ENCODE data around the gene CARHSP1. TPM values are rescaled to one million over a fixed set of nuclear protein-coding genes. Genes with fewer than 3 reads are reported as not detected.

Gene CARHSP1
- total RNA-seq, 1 donor from 2014 or later, result 115 TPM

DNA sequence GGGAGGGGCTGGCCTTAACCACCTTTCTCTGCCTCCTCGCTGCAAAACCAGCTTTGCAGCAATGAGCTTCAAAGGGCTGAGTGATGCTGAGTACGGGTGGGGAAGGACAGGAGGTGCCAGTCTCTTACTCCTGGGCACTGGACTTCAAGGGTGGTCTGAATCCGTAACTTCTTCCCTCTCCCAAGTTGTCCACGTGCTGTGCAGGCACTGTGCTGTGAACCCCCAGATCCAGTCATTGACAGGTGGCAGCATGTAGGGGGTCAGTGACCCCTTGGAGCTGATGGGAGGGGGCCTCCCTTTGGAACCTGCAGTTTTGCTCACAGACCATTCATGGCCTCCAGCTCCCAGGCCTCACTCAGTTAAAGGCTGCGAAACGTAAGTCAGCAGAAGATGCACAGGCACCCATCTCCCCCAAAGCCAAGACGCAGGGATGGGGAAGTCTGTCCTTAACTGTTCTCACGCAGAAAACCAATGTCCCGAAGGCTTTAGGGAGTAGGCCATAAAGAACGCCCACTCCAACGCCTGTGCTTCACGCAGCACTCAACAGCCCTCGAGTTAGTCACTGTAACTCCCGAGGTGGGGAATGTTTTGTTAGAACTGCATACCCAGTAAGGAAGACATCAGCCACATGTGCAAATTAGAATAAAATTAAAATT is 21.2 kb upstream of the CARHSP1 start:
- no peak overlapping the region for H3K4me3 Mint-ChIP-seq
- H3K79me2 ChIP-seq (ENCODE audit: low read depth), result no peaks in the 10 kb centered on the region
- H3K4me3 ChIP-seq, result no peak overlapping the region
- H3K36me3 ChIP-seq, result no peaks in the 10 kb centered on the region
- DNase-seq (ENCODE audit: low spot score), result no peak
- H4K20me1 ChIP-seq (ENCODE audit: low read depth), result peaks cover 39% of the 10 kb centered on the region
- peaks cover 10% of the 10 kb centered on the region for H3F3A ChIP-seq (ENCODE audit: low read depth)
- no peaks in the 10 kb centered on the region for H3K27me3 ChIP-seq
- TF ChIP-seq, protein P1, sequence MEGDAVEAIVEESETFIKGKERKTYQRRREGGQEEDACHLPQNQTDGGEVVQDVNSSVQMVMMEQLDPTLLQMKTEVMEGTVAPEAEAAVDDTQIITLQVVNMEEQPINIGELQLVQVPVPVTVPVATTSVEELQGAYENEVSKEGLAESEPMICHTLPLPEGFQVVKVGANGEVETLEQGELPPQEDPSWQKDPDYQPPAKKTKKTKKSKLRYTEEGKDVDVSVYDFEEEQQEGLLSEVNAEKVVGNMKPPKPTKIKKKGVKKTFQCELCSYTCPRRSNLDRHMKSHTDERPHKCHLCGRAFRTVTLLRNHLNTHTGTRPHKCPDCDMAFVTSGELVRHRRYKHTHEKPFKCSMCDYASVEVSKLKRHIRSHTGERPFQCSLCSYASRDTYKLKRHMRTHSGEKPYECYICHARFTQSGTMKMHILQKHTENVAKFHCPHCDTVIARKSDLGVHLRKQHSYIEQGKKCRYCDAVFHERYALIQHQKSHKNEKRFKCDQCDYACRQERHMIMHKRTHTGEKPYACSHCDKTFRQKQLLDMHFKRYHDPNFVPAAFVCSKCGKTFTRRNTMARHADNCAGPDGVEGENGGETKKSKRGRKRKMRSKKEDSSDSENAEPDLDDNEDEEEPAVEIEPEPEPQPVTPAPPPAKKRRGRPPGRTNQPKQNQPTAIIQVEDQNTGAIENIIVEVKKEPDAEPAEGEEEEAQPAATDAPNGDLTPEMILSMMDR (IDR thresholded peaks at IDR 0.05), result no peak
- TF ChIP-seq EZH2phosphoT487 (IDR thresholded peaks at IDR 0.05) (no peak), EZH2 (IDR thresholded peaks at IDR 0.05) (no peak)
- H3K4me2 ChIP-seq, result no peak overlapping the region
- H3K4me1 ChIP-seq, result peaks cover 8% of the 10 kb centered on the region
- H3K9ac ChIP-seq, result no peak overlapping the region
- peaks cover 31% of the 10 kb centered on the region for H3K36me3 Mint-ChIP-seq
- H3K9me3 Mint-ChIP-seq, result no peaks in the 10 kb centered on the region
- peaks cover 8% of the 10 kb centered on the region for H3K27me3 Mint-ChIP-seq (ENCODE audit: insufficient read depth, low read depth)
- peaks cover 53% of the 10 kb centered on the region for H3K4me1 Mint-ChIP-seq
- H2AFZ ChIP-seq (replicated peaks), result no peak overlapping the region
- H3K9me3 ChIP-seq (ENCODE audit: low read depth), result no peaks in the 10 kb centered on the region
- no peak overlapping the region for H3K27ac ChIP-seq
- no peak overlapping the region for H3K27ac Mint-ChIP-seq

DNA sequence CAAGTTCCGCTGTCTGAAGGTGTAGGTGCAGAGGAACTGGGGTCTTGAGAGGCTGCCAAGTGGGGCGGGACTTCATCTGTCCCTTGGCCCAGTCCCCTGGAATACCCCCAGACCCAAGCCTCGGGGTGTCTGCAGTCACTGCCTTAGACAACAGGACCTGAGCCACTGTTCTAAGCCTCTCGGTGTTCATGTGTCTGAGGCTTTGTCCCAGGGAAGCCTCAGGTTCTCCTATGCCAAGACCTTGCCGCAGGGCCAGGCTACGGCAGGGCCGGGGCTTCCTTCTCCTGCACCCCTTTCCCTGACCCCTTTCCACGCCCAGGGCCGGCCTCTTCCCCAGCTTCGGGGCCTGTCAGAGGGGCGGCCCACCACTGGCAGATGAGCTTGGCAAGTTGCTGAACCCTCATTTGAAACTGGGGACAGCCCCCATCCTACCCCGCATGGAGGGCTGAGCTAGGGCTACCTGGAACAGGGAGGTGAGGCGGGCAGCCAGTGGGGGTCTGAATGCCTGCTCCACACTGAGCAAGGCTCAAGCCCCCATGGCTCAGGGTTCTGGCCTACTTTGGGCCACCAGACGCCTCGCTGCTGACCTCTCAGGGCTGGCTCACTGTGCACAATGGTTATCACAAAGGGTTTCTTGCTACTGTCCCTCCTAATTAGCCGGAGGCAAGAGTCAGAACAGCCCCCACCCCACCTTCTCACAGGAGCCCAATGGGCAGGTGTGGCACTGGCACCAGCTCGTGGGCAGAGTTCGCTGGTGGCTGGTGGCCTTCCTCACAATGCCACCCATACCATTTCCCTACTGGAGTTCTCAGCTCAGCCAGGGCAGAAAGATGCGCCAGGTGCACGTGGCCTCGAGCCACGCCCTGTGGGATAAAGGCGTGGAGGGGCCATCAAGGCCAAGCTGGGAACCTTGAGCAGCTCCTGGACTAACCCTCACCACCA is 20.4 kb upstream of the CARHSP1 start:
- no peaks in the 10 kb centered on the region for H3K27me3 ChIP-seq
- H3K4me1 ChIP-seq, result peaks cover 8% of the 10 kb centered on the region
- no peak overlapping the region for H3K4me3 Mint-ChIP-seq
- H3F3A ChIP-seq (ENCODE audit: low read depth), result peaks cover 10% of the 10 kb centered on the region
- TF ChIP-seq EZH2phosphoT487 (IDR thresholded peaks at IDR 0.05), result no peak
- no peak for TF ChIP-seq EZH2 (IDR thresholded peaks at IDR 0.05)
- TF ChIP-seq, protein P1 (IDR thresholded peaks at IDR 0.05), result no peak
- no peak for DNase-seq (ENCODE audit: low spot score)
- H3K4me3 ChIP-seq, result no peak overlapping the region
- H3K36me3 Mint-ChIP-seq, result peaks cover 25% of the 10 kb centered on the region
- H3K9me3 ChIP-seq (ENCODE audit: low read depth), result no peaks in the 10 kb centered on the region
- H3K79me2 ChIP-seq (ENCODE audit: low read depth), result no peaks in the 10 kb centered on the region
- no peak overlapping the region for H3K9ac ChIP-seq
- H3K27ac Mint-ChIP-seq, result no peak overlapping the region
- H3K4me2 ChIP-seq, result no peak overlapping the region
- no peaks in the 10 kb centered on the region for H3K9me3 Mint-ChIP-seq
- H2AFZ ChIP-seq (replicated peaks), result no peak overlapping the region
- peaks cover 50% of the 10 kb centered on the region for H3K4me1 Mint-ChIP-seq
- H3K27ac ChIP-seq, result no peak overlapping the region
- H4K20me1 ChIP-seq (ENCODE audit: low read depth), result peaks cover 37% of the 10 kb centered on the region
- peaks cover 5% of the 10 kb centered on the region for H3K27me3 Mint-ChIP-seq (ENCODE audit: insufficient read depth, low read depth)
- no peaks in the 10 kb centered on the region for H3K36me3 ChIP-seq

DNA sequence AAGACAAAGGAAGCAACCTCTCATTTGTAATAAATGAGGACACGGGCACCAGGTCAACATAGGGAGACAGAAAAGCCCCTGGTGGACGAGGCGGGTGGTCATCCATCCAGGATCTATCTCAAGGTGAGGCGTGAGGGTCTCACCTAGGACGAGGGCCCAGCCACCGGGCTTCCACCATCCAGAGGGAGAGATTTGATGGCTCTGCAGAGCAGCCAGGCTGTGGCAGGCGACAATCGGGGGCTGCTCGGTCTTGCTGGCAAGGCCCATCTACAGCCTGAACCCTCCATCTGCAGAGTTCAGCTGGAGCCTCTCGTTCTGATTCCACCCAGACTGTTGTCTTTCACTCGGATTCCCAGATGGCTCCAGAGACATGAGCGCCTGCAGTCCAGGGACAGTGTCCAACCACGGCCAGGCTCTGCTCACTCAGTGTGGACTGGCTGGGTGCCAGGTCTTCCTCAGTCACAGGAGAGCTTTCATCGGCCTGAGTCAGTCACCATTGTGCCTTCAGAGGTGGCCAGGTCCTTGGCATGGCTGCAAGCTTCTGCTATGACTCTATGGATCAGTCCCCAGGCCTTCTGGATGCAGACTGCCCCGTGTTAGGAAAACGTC is 19.2 kb upstream of the CARHSP1 start:
- Histone ChIP-seq H3K79me2 (ENCODE audit: low read depth) (no peaks in the 10 kb centered on the region), H3K36me3 (no peaks in the 10 kb centered on the region), H3K9me3 (ENCODE audit: low read depth) (no peaks in the 10 kb centered on the region), H3K27ac (no peak overlapping the region), H2AFZ (replicated peaks) (no peak overlapping the region), H3K4me3 (no peak overlapping the region), H4K20me1 (ENCODE audit: low read depth) (peaks cover 33% of the 10 kb centered on the region), H3K4me2 (no peak overlapping the region), H3K4me1 (peaks cover 8% of the 10 kb centered on the region), H3F3A (ENCODE audit: low read depth) (peaks cover 10% of the 10 kb centered on the region), H3K9ac (no peak overlapping the region), H3K27me3 (no peaks in the 10 kb centered on the region)
- Mint-ChIP-seq H3K27ac (no peak overlapping the region), H3K36me3 (peaks cover 23% of the 10 kb centered on the region), H3K4me1 (peaks cover 40% of the 10 kb centered on the region), H3K4me3 (no peak overlapping the region), H3K27me3 (ENCODE audit: insufficient read depth, low read depth) (peaks cover 5% of the 10 kb centered on the region), H3K9me3 (no peaks in the 10 kb centered on the region)
- TF ChIP-seq EZH2phosphoT487 (IDR thresholded peaks at IDR 0.05) (no peak), EZH2 (IDR thresholded peaks at IDR 0.05) (no peak)
- TF ChIP-seq, protein P1 (IDR thresholded peaks at IDR 0.05), result no peak
- DNase-seq (ENCODE audit: low spot score), result no peak
